Right atrium auricular region (tissue), 2 donors: Measurements from ENCODE around the gene PTGDS. TPM values are rescaled to one million over a fixed set of nuclear protein-coding genes. Genes with fewer than 3 reads are reported as not detected.

ENCODE experiments used
- DNase-seq: peaks from one replicate; pipeline ENCODE4 v3.0.0-alpha.2; 2019; ENCODE audit warnings: low spot score
- H3K27ac ChIP-seq, 2 donors: fragments of 200-600 bp; sonication (generic); 1 replicate in 1 of 2; 2 replicates in 1 of 2; pipeline ENCODE4 v1.5.1; 2016 to 2019
- H3K27me3 ChIP-seq, 2 donors: fragments of 200-600 bp; sonication (generic); one replicate each; pipeline versions ENCODE4 v1.5.1 to v1.6.0; 2017 to 2019
- H3K36me3 ChIP-seq: fragments of 200-600 bp; sonication (generic); one replicate; pipeline ENCODE4 v1.5.1; 2016
- H3K4me1 ChIP-seq, 2 donors: fragments of 200-600 bp; sonication (generic); one replicate each; pipeline versions ENCODE4 v1.5.1 to v1.6.0; 2017 to 2019
- H3K4me3 ChIP-seq, 2 donors: fragments of 200-600 bp; sonication (generic); 1 replicate in 1 of 2; 2 replicates in 1 of 2; pipeline ENCODE4 v1.5.1; 2017 to 2019; ENCODE audit warnings: mild to moderate bottlenecking in 1 of 2, moderate library complexity in 1 of 2
- H3K9me3 ChIP-seq, 2 donors: fragments of 200-600 bp; sonication (generic); one replicate each; pipeline ENCODE4 v1.5.1; 2019
- total RNA-seq, 2 donors: library from RNA; depleted of rRNA; stranded (reverse); fragments of >200 nt; gene quantifications; one replicate each; pipeline ENCODE4 v1.1.0, GENCODE V29; 2016
- TF ChIP-seq, protein P1 (sequence below), 2 donors: fragments of 200-600 bp; sonication (generic); IDR thresholded peaks; one replicate each; pipeline ENCODE4 v1.5.1; 2019; ENCODE audit warnings: antibody characterized with exemption in 2 of 2

Gene PTGDS
- total RNA-seq, 2 donors from 2014 or later: 1,799 to 2,426 TPM

- Histone ChIP-seq H3K4me1 (peaks cover 0 to 63% of the 10 kb centered on the region in 2 donors), H3K4me3 (no peak overlapping the region), H3K9me3 (no peaks in the 10 kb centered on the region), H3K27me3 (no peaks in the 10 kb centered on the region), H3K27ac (no peak overlapping the region), H3K36me3 (no peaks in the 10 kb centered on the region)
- TF ChIP-seq, protein P1, sequence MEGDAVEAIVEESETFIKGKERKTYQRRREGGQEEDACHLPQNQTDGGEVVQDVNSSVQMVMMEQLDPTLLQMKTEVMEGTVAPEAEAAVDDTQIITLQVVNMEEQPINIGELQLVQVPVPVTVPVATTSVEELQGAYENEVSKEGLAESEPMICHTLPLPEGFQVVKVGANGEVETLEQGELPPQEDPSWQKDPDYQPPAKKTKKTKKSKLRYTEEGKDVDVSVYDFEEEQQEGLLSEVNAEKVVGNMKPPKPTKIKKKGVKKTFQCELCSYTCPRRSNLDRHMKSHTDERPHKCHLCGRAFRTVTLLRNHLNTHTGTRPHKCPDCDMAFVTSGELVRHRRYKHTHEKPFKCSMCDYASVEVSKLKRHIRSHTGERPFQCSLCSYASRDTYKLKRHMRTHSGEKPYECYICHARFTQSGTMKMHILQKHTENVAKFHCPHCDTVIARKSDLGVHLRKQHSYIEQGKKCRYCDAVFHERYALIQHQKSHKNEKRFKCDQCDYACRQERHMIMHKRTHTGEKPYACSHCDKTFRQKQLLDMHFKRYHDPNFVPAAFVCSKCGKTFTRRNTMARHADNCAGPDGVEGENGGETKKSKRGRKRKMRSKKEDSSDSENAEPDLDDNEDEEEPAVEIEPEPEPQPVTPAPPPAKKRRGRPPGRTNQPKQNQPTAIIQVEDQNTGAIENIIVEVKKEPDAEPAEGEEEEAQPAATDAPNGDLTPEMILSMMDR (IDR thresholded peaks at IDR 0.05): no peak
- DNase-seq: no peak
Observed at GRCh38 chr9:136984464-136985026, 7.2 kb downstream of the PTGDS start.

- H3K27ac ChIP-seq: no peak overlapping the region
- no peak for DNase-seq
- H3K4me3 ChIP-seq: peak overlapping the region; percentile 5 to 32
- no peaks in the 10 kb centered on the region for H3K36me3 ChIP-seq
- H3K9me3 ChIP-seq: no peaks in the 10 kb centered on the region
- no peaks in the 10 kb centered on the region for H3K27me3 ChIP-seq
- H3K4me1 ChIP-seq: peaks cover 0 to 58% of the 10 kb centered on the region in 2 donors
- TF ChIP-seq, protein P1 (IDR thresholded peaks at IDR 0.05): no peak
Observed at GRCh38 chr9:136985027-136985602, 7.8 kb downstream of the PTGDS start.

DNA sequence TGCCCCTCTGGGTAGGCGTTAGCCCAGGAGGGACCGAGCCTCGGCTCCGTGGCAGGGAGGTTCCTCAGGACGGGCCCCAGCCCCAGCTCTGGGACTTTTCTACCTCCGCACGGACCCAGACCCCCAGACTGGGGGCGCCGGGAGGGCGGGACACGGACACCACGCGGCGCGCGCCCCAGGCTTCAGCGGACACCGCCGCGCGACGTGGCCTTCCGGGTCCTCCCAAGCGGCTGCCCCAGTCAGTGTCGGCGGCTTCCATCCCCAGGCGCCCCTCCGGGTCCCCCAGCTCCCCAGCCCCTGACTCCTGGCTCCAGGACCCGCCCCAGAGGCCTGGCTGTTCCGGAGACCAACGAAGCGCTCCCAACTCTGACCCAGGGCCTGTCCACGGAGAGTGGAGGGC lies 8.5 kb downstream of the PTGDS start:
- no peaks in the 10 kb centered on the region for H3K27me3 ChIP-seq
- DNase-seq: no peak

DNA sequence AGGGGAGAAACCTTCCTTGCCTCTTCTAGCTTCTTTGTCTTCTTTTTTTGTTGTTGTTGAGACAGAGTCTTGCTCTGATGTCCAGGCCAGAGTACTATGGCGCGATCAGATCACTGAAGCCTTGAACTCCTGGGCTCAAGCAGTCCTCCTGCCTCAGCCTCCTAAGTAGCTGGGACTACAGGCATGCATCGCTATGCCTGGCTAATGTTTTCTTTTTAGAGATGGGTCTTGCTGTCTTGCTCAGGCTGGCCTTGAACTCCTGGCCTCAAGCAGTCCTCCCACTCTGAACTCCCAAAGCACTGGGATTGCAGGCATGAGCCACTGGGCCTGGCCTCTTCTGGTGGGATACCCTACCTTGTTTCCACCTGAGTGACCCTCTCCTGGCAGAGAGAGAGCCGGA lies 11.6 kb downstream of the PTGDS start:
- Histone ChIP-seq H3K4me3 (no peak overlapping the region), H3K4me1 (peaks cover 0 to 42% of the 10 kb centered on the region in 2 donors), H3K36me3 (no peaks in the 10 kb centered on the region), H3K27ac (no peak overlapping the region), H3K9me3 (no peaks in the 10 kb centered on the region), H3K27me3 (no peaks in the 10 kb centered on the region)
- DNase-seq: no peak
- TF ChIP-seq, protein P1 (IDR thresholded peaks at IDR 0.05): no peak

More for the DNA sequence above, 8.5 kb downstream of the PTGDS start:
- H3K4me1 ChIP-seq: peaks cover 0 to 50% of the 10 kb centered on the region in 2 donors
- H3K36me3 ChIP-seq: no peaks in the 10 kb centered on the region
- no peak overlapping the region for H3K27ac ChIP-seq
- no peaks in the 10 kb centered on the region for H3K9me3 ChIP-seq
- TF ChIP-seq, protein P1 (IDR thresholded peaks at IDR 0.05): no peak
- peak overlapping the region; percentile 6 to 32 for H3K4me3 ChIP-seq

GRCh38 chr9:136990242-136990911 lies 13.1 kb downstream of the PTGDS start:
- no peak overlapping the region for H3K27ac ChIP-seq

More at GRCh38 chr9:136990242-136990911, 13.1 kb downstream of the PTGDS start:
- Histone ChIP-seq H3K27me3 (no peaks in the 10 kb centered on the region), H3K36me3 (no peaks in the 10 kb centered on the region), H3K4me3 (no peak overlapping the region), H3K4me1 (peaks cover 0 to 44% of the 10 kb centered on the region in 2 donors), H3K9me3 (no peaks in the 10 kb centered on the region)
- TF ChIP-seq, protein P1 (IDR thresholded peaks at IDR 0.05): no peak
- DNase-seq: no peak
